ELR (cell line): ENCODE results near the gene EYA2.

Experiments used
- DNase-seq: peaks from one replicate; pipeline ENCODE4 v3.0.0-alpha.2; 2015; ENCODE audit warnings: low read depth

Gene EYA2

GRCh38 chr20:47066484-47067270, 172.0 kb downstream of the EYA2 start:
- peak; percentile 13 for DNase-seq

DNA sequence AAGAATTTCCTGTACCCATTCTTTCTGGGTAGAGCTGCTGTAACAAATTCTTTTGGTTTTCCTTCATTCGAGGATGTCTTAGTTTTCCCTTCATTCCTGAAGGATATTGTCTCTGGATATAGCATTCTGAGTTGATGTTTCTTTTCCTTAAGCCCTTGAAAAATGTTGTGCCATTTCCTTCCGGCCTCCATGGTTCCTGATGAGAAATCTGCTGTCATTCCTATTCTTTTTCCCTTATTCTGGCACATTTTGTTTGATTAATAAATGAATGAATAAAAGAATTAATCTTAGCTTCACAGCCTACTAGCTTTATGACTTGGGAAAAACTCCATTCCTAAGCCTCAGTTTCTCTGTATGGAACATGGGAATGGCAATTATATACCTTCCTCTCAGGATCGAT, 173.1 kb downstream of the EYA2 start:
- DNase-seq: no peak

- DNase-seq: peak; percentile 7
Observed at GRCh38 chr20:47070176-47070575, 175.5 kb downstream of the EYA2 start.

DNA sequence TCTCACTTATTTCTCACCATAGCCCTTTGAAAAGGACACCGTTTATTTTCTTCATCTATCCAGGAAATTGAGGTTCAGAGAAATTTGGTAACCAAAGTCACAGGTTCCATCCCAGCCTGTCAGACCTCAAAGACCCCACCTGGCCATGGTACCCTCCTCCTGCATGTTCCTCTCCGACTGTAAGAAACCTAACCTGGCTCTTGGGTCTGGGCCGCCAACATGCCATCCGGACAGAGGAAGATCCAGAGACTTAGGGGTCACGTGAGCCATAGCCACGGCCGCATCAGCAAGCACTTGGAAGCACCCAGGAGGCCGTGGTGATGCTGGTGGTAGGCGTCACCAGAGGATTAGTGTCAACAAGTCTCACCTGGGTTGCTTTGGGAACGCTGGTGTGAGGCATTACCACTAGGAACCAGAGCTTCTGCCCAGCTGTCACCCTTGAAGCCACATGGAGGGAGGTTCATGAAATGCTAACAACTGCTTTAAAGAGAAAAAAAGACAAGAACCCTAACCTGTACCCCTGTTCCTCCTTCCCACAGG, 177.1 kb downstream of the EYA2 start:
- no peak for DNase-seq

- no peak for DNase-seq
Observed at GRCh38 chr20:47073766-47074475, 179.3 kb downstream of the EYA2 start.

- no peak for DNase-seq
Observed at GRCh38 chr20:47075263-47075662, 180.6 kb downstream of the EYA2 start.

- DNase-seq: no peak
Observed at GRCh38 chr20:47079047-47079446, 184.4 kb downstream of the EYA2 start.

GRCh38 chr20:47080365-47080764, 185.7 kb downstream of the EYA2 start:
- DNase-seq: no peak

DNA sequence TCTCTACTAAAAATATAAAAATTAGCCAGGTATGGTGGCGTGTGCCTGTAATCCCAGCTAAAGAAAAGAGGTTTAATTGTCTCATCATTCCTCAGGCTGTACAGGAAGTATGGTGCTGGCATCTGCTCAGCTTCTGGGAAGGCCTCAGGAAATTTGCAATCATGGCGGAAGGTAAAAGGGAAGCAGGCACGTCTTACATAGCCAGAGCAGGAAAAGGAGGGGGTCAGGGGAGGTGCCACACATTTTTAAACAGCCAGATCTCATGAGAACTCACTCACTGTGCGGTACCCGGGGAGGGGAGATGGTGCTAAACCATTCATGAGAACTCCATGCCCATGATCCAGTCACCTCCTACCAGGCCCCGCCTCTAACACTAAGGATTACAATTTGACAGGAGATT, 191.7 kb downstream of the EYA2 start:
- no peak for DNase-seq

GRCh38 chr20:47088335-47088734, 193.7 kb downstream of the EYA2 start:
- no peak for DNase-seq

GRCh38 chr20:47089151-47089550, 194.5 kb downstream of the EYA2 start:
- DNase-seq: no peak

DNA sequence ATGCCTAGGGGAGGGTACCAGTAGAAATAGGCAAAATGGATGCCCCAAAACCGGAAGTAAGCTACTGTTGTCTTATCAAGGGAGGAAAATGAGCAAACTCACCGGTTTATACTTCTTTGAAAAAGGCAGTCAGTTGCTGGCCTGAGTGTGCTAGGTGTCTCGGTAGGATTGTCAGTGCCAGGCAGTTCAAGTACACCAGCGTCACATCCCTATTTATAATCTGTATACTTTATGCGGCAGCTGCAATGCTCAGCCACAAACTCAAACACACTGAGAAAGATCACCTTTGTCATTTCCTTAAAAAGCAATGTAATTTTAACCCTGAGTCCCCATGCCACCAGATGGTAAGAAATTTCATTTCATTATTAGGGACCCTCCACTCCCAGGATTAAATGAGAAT, 196.2 kb downstream of the EYA2 start:
- no peak for DNase-seq

- DNase-seq: no peak
Observed at GRCh38 chr20:47093320-47093966, 198.8 kb downstream of the EYA2 start.

GRCh38 chr20:47095690-47096089, 201.0 kb downstream of the EYA2 start:
- DNase-seq: no peak

DNA sequence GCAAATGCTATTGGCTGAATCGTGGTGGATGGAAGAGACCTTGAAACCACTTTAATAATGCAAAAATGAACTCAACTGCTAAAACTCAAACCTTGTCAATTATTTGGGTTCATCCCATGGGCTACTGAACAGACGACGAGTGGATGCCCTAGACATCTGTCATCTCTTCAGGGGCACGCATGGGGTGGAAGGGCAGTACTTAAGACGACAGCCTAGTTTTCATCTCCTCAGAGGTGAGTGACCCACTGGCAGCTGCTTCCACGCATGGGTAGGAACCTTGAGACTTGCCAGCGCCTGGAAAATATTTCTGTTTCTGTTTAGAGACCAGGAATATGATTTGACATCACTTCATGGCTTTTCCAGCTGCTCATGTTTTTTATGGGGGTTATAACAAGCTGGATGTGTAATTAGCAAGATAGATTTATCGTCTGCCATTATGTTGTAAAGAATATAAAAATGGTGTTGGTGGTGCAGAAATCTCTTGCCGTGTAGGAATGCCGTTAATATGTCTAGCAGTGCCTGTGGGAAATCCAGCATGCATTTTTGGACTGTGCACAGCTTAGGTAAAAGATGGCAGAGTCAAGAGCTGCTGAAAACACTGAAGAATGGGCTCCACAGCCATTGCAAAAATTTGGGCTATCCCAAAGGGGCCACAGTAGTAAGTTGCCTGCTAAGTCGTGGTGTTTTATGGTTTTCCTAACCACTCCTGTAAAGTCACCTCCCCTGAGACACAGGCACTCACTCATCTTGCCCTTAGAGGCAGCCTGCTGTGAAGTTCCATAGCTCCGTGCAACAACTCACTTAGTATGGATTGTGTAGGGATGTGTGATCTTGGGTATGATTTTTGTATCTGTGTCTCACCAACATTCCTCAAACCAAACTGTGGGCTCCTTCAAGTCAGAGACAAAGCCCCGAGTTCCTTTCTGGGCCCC, 203.3 kb downstream of the EYA2 start:
- DNase-seq: no peak

DNA sequence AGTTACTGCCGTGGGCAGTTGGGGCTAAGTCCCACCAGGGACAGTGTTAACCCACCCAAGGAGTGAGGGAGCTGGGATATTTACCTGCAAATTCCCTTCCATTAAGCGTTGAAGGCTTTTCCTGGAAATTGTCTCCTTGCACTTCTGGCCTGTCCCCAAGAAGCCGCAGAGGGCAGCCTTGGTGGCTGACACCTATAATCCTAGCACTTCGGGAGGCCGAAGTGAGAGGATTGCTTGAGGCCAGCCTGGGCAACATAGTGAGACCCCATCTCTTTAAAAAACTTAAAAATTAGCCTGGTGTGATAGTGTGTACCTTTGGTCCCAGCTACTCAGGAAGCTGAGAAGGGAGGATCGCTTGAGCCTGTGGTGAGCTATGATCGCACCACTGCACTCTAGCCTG, 204.4 kb downstream of the EYA2 start:
- no peak for DNase-seq

DNA sequence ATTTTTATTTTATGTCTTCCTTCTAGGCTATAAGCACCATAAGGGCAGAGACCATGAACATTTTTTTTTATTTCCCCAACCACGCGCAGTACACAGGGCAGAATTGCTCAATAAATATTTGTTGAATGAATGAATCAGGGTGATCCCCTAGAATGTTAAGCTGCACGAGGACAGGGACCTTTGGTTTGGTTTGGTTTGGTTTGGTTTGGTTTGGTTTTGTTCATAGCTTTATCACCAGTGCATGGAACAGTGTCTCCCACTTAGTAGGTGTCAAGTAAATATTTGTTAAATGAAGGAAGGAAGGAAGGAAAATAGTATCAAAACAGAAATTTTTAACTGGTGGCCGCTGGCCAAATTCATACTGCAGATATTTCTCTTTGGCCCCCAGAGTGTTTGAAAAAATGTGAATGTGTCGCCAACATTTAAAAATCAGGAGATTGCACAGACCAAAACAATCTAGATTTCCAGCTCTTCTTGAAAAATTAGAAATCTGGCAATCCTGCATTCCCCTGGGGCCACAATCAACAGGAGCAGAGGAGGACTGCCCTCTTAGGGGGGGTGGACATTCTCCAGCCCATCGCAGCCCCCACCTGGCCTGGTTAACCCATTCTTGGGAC, 205.3 kb downstream of the EYA2 start:
- no peak for DNase-seq

GRCh38 chr20:47102629-47103028, 208.0 kb downstream of the EYA2 start:
- no peak for DNase-seq

- DNase-seq: no peak
Observed at GRCh38 chr20:47106786-47107185, 212.1 kb downstream of the EYA2 start.

DNA sequence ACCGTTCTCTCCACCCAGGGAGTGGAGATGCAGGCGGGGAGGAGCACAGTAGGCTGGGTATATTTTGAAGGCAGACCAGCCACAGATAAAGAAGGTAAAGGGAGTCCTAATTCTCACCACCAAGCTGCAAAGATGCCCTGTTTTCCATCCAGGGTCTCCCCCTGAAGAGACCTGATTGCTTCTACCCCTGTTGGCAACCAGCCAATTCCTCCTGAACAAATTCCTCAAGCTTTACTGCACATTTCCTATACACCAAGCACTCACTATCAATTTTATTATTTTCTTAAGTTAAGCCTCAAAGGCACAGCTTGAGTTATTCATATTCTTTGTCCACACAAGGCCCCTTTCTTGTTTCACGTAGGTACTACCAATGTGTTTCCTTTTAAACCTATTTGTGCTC, 214.4 kb downstream of the EYA2 start:
- DNase-seq: no peak

DNA sequence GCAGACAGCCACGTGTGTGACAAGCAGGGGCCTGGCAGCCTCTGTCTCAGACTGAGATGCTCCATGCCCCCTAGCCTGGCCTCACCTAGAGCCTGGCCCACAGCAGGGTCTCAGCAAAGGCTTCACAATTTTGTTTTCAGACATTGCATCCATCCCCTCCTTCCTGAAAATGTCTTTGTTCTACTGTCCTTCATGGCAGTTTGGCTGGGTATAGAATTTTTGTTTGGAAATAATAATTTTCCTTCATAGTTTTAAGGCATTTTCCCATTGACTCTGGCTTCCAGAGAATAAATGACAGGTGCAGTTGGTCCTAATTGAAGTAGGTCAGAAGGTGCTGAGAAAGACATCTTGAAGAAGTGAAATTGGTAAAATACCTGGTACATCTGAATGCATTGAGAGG, 216.2 kb downstream of the EYA2 start:
- DNase-seq: no peak
